IMR-90 (cell line): ENCODE results near the gene TMEM61. TPM values are rescaled to one million over a fixed set of nuclear protein-coding genes. Genes with fewer than 3 reads are reported as not detected.

Source experiments
- ATAC-seq: fragments of 200-7000 bp; cut with Tn5 transposase; 2 replicates; pipeline ENCODE4 v1.9.1; 2020; ENCODE audit warnings: low read depth, mild to moderate bottlenecking, moderate library complexity
- BruUV-seq: library from RNA; stranded (reverse); fragments of 400-500 nt; replicated peaks from 2 replicates; lab custom pipeline; 2021; lab: Mats Ljungman, UMichigan
- CTCF ChIA-PET: fragments of 300-600 bp; formaldehyde crosslinking; extraction: SDS; loops from one replicate; lab custom pipeline; 2021; ENCODE audit warnings: antibody characterized with exemption; lab: Yijun Ruan, JAX
- POLR2A ChIA-PET: fragments of 300-600 bp; sonication (Branson Sonifier 250); formaldehyde crosslinking; loops from one replicate; lab custom pipeline; 2022; ENCODE audit warnings: antibody characterized with exemption; ENCODE audit not compliant: unreplicated experiment; lab: Charles Lee
- DNase-seq: peaks from one replicate; pipeline ENCODE4 v3.0.0; 2013
- H2AFZ ChIP-seq: replicated peaks from 2 replicates; pipeline ENCODE3; 2013; ENCODE audit warnings: low read length, mild to moderate bottlenecking; ENCODE audit not compliant: poor library complexity
- H2AK5ac ChIP-seq: 2 replicates; pipeline ENCODE4 v1.6.1; 2013; ENCODE audit warnings: low read depth, low read length, inconsistent platforms
- H2AK9ac ChIP-seq: replicated peaks from 2 replicates; pipeline ENCODE3; 2013; ENCODE audit warnings: mild to moderate bottlenecking, low read depth, low read length, moderate library complexity; ENCODE audit not compliant: poor library complexity
- H2BK120ac ChIP-seq: 2 replicates; pipeline ENCODE4 v1.6.1; 2013; ENCODE audit warnings: low read depth, low read length, inconsistent platforms
- H2BK15ac ChIP-seq: 3 replicates; pipeline ENCODE4 v1.6.1; 2013; ENCODE audit warnings: low read depth, low read length, inconsistent platforms
- H2BK20ac ChIP-seq: 2 replicates; pipeline ENCODE4 v1.6.1; 2013; ENCODE audit warnings: low read depth, mild to moderate bottlenecking, inconsistent platforms, low read length, moderate library complexity
- H2BK5ac ChIP-seq: 2 replicates; pipeline ENCODE4 v1.6.1; 2013; ENCODE audit warnings: mild to moderate bottlenecking, low read depth, low read length, inconsistent platforms; ENCODE audit not compliant: poor library complexity, severe bottlenecking
- H3K14ac ChIP-seq: replicated peaks from 2 replicates; pipeline ENCODE4 v1.6.1; 2013; ENCODE audit warnings: low read depth, low read length, inconsistent platforms
- H3K18ac ChIP-seq: 2 replicates; pipeline ENCODE4 v1.6.1; 2013; ENCODE audit warnings: low read depth, low read length, control low read depth
- H3K23ac ChIP-seq: 2 replicates; pipeline ENCODE4 v1.6.1; 2013; ENCODE audit warnings: low read depth, low read length, inconsistent platforms
- H3K27ac ChIP-seq: 2 replicates; pipeline ENCODE4 v1.5.1; 2013; ENCODE audit warnings: mild to moderate bottlenecking, control low read depth, low read length; ENCODE audit not compliant: insufficient read depth
- H3K27me3 ChIP-seq: 2 replicates; pipeline ENCODE4 v1.6.1; 2013; ENCODE audit warnings: low read length; ENCODE audit not compliant: control insufficient read depth, insufficient read depth
- H3K36me3 ChIP-seq: 2 replicates; pipeline ENCODE4 v1.6.1; 2013; ENCODE audit warnings: low read length, mixed read lengths; ENCODE audit not compliant: control insufficient read depth, insufficient read depth
- H3K4ac ChIP-seq: 2 replicates; pipeline ENCODE4 v1.6.1; 2013; ENCODE audit warnings: low read depth, low read length, inconsistent platforms
- H3K4me1 ChIP-seq: 2 replicates; pipeline ENCODE4 v1.6.1; 2013; ENCODE audit warnings: low read length, mixed read lengths; ENCODE audit not compliant: control insufficient read depth, insufficient read depth
- H3K4me2 ChIP-seq: 2 replicates; pipeline ENCODE4 v1.6.1; 2013; ENCODE audit warnings: low read depth, mild to moderate bottlenecking, control low read depth, low read length, moderate library complexity
- H3K4me3 ChIP-seq: 2 replicates; pipeline ENCODE4 v1.5.1; 2013; ENCODE audit warnings: low read depth, mild to moderate bottlenecking, control low read depth, low read length, moderate library complexity; ENCODE audit not compliant: insufficient read depth
- H3K56ac ChIP-seq: 2 replicates; pipeline ENCODE4 v1.6.1; 2013; ENCODE audit warnings: low read length, inconsistent platforms; ENCODE audit not compliant: insufficient read depth; ENCODE audit errors: extremely low read depth
- H3K79me1 ChIP-seq, 2 experiments: 2 replicates each; pipeline ENCODE4 v1.6.1; 2013; ENCODE audit warnings: low read length in 2 of 2, inconsistent platforms in 1 of 2, low read depth in 1 of 2
- H3K9ac ChIP-seq: 2 replicates; pipeline ENCODE4 v1.6.1; 2013; ENCODE audit warnings: low read depth, low read length, control low read depth
- H3K9me1 ChIP-seq: 2 replicates; pipeline ENCODE4 v1.6.1; 2013; ENCODE audit warnings: low read length, inconsistent platforms; ENCODE audit not compliant: insufficient read depth
- H3K9me3 ChIP-seq: 2 replicates; pipeline ENCODE4 v1.6.1; 2013; ENCODE audit warnings: low read length; ENCODE audit not compliant: control insufficient read depth, insufficient read depth
- H4K20me1 ChIP-seq: 2 replicates; pipeline ENCODE4 v1.6.1; 2013; ENCODE audit warnings: low read length, inconsistent platforms; ENCODE audit not compliant: insufficient read depth
- H4K5ac ChIP-seq: 2 replicates; pipeline ENCODE4 v1.6.1; 2013; ENCODE audit warnings: mild to moderate bottlenecking, low read depth, low read length, control low read depth
- H4K8ac ChIP-seq, 2 experiments: 2 replicates each; pipeline ENCODE4 v1.6.1; 2013; ENCODE audit warnings: low read depth in 2 of 2, low read length in 2 of 2, control low read depth in 1 of 2, inconsistent platforms in 1 of 2
- H4K91ac ChIP-seq: 2 replicates; pipeline ENCODE4 v1.6.1; 2013; ENCODE audit warnings: low read depth, low read length, inconsistent platforms; ENCODE audit not compliant: insufficient read depth
- NFE2L2 ChIP-seq: fragments of 150-350 bp; IDR thresholded peaks from 2 replicates; pipeline ENCODE4 v1.6.1; 2016; ENCODE audit warnings: low read depth, mild to moderate bottlenecking, low read length
- RAD21 ChIP-seq: IDR thresholded peaks from 2 replicates; pipeline ENCODE4 v1.6.1; 2012; ENCODE audit warnings: low read length, improper control_type of control experiment
- RCOR1 ChIP-seq: IDR thresholded peaks from 2 replicates; pipeline ENCODE4 v1.6.1; 2012; ENCODE audit warnings: mild to moderate bottlenecking, low read length, improper control_type of control experiment; ENCODE audit not compliant: insufficient replicate concordance
- WGBS, 2 experiments: methylation state at CpG; one replicate each; pipeline versions ENCODE4 v1.1.5 to v1.1.7; 2013; ENCODE audit warnings: missing lambda C conversion rate in 2 of 2; ENCODE audit not compliant: insufficient read length in 1 of 2; ENCODE audit errors: extremely low coverage in 2 of 2; 5-methylcytosine and 5-hydroxymethylcytosine counted together
- dilution Hi-C: fragments of 300-500 bp; cut with HindIII; formaldehyde crosslinking; loops from one replicate; pipeline ENCODE4 v1.14.3; 2018; ENCODE audit warnings: low sequenced_read_pairs; ENCODE audit not compliant: unreplicated experiment
- in situ Hi-C: fragments of 300-500 bp; cut with MboI; formaldehyde crosslinking; loops from 3 replicates; pipeline ENCODE4 v1.14.3; 2019; ENCODE audit warnings: low sequenced_read_pairs, inconsistent platforms, mixed read lengths
- intact Hi-C: fragments of 100-400 bp; cut with micrococcal nuclease; formaldehyde crosslinking; loops from 2 replicates; pipeline ENCODE4 v1.10.0; 2022
- polyA plus RNA-seq, 3 experiments: library from polyadenylated mRNA; depleted of rRNA; stranded (reverse); fragments of >200 nt; gene quantifications; 2 replicates each; pipeline ENCODE4 v1.2.3, GENCODE V29; 2012; ENCODE audit warnings: low replicate concordance in 1 of 3
- total RNA-seq: library from RNA; depleted of rRNA; stranded (reverse); fragments of >200 nt; gene quantifications from 2 replicates; pipeline ENCODE4 v1.2.3, GENCODE V29; 2012

TMEM61 gene
- total and polyA plus RNA-seq, 2 of the 4 experiments (the other 2 are of a cell fraction), result not detected

GRCh38 chr1:55005351-55006140 is 25.1 kb downstream of the TMEM61 start (continued):
- no peak for TF ChIP-seq NFE2L2

- Histone ChIP-seq H4K5ac (no peak overlapping the region), H3K9me1 (peaks cover 9% of the 10 kb centered on the region), H3K56ac (no peak overlapping the region), H3K27ac (no peak overlapping the region), H3K4me2 (no peak overlapping the region), H4K20me1 (no peaks in the 10 kb centered on the region), H2AK5ac (peak overlapping the region; percentile 64; the same call in 1 of the 2 replicates), H3K9ac (no peak overlapping the region), H2BK20ac (peak overlapping the region; percentile 78), H3K23ac (no peak overlapping the region), H3K27me3 (peaks cover 26% of the 10 kb centered on the region), H3K36me3 (no peaks in the 10 kb centered on the region), H2BK120ac (peak overlapping the region; percentile 59), H3K4ac (peak overlapping the region; percentile 39; the same call in 1 of the 2 replicates), H2BK15ac (peak overlapping the region; percentile 63; the same call in 1 of the 3 replicates), H3K4me3 (no peak overlapping the region), H3K14ac (no peak overlapping the region), H3K18ac (no peak overlapping the region), H4K91ac (peak overlapping the region; percentile 51), H2AK9ac (no peak overlapping the region), H4K8ac (no peak overlapping the region), H2AFZ (peak overlapping the region; percentile 59), H3K79me1 (no peaks in the 10 kb centered on the region), H3K9me3 (peaks cover 4% of the 10 kb centered on the region; the same call in 1 of the 2 replicates), H3K4me1 (peaks cover 3% of the 10 kb centered on the region), H2BK5ac (no peak overlapping the region)
- ChIA-PET POLR2A (no interaction called here), CTCF (interaction anchor here (0.9 to 2.5 kb wide), 2 partner anchors 14 to 56 kb away, joined by 4 to 7 read pairs; no protein-coding TSS in a partner anchor)
- ATAC-seq (no peak), DNase-seq (no peak)
- dilution Hi-C loops (no loop called here), in situ Hi-C loops (no loop called here), intact Hi-C loops (no loop called here)
- no TSS peak for BruUV-seq
- TF ChIP-seq RAD21, result no peak
- no peak for TF ChIP-seq RCOR1
- TF ChIP-seq NFE2L2, result no peak
- 80% methylated on average over 2 of the region's 12 CpGs; no CpG with 5 or more reads in 1 of the 2 experiments for WGBS, 2 experiments
Measured at GRCh38 chr1:55006931-55007330, 26.5 kb downstream of the TMEM61 start.
